SK-N-SH (cell line): ENCODE data around the gene ZNF384. TPM values are rescaled to one million over a fixed set of nuclear protein-coding genes. Genes with fewer than 3 reads are reported as not detected.

Source experiments
- CTCF ChIA-PET: fragments of 300-600, 350-600 bp; formaldehyde crosslinking; extraction: SDS; loops from one replicate; lab custom pipeline; 2021; lab: Yijun Ruan, JAX
- POLR2A ChIA-PET: fragments of 350-600 bp; sonication (Branson Sonifier 250); formaldehyde crosslinking; extraction: SDS; loops from one replicate; lab custom pipeline; 2020; ENCODE audit warnings: antibody characterized with exemption, inconsistent platforms; lab: Yijun Ruan, JAX
- DNase-seq: peaks from one replicate; pipeline ENCODE4 v3.0.0; 2012
- H2AFZ ChIP-seq: fragments of 200-600 bp; sonication (generic); 2 replicates; pipeline ENCODE4 v1.8.1; 2016; ENCODE audit warnings: antibody characterized with exemption, mild to moderate bottlenecking, low read depth
- H3F3A ChIP-seq: fragments of 200-600 bp; sonication (generic); replicated peaks from 2 replicates; pipeline ENCODE3; 2016; ENCODE audit warnings: antibody characterized with exemption, mild to moderate bottlenecking; ENCODE audit not compliant: insufficient read depth
- H3K27ac ChIP-seq, 2 experiments: fragments of 200-500 bp in 1 of 2; fragments of 200-600 bp in 1 of 2; sonication (Bioruptor generic) in 1 of 2; sonication (generic), shearing (Covaris generic) in 1 of 2; 2 replicates each; pipeline versions ENCODE4 v1.5.1 to v1.6.1; 2014 to 2016; ENCODE audit warnings: low read depth in 2 of 2, inconsistent platforms in 1 of 2, low read length in 1 of 2, mild to moderate bottlenecking in 1 of 2, mixed read lengths in 1 of 2
- H3K27me3 ChIP-seq: fragments of 200-600 bp; sonication (generic), shearing (Covaris generic); 2 replicates; pipeline ENCODE4 v1.6.1; 2016; ENCODE audit warnings: mixed run types; ENCODE audit not compliant: insufficient read depth
- H3K36me3 ChIP-seq, 2 experiments: fragments of 200-500 bp in 1 of 2; fragments of 200-600 bp in 1 of 2; sonication (Bioruptor generic) in 1 of 2; sonication (generic) in 1 of 2; replicated peaks in 1 of 2; 2 replicates each; pipeline versions ENCODE3 to v1.5.1; 2014 to 2016; ENCODE audit warnings: low read length in 1 of 2, mild to moderate bottlenecking in 1 of 2; ENCODE audit not compliant: insufficient read depth in 2 of 2, control insufficient read depth in 1 of 2
- H3K4me1 ChIP-seq, 2 experiments: fragments of 200-500 bp in 1 of 2; fragments of 200-600 bp in 1 of 2; sonication (Bioruptor generic) in 1 of 2; sonication (generic), shearing (Covaris generic) in 1 of 2; 2 replicates each; pipeline versions ENCODE4 v1.5.1 to v1.6.1; 2014 to 2016; ENCODE audit warnings: low read depth in 1 of 2, low read length in 1 of 2, mixed run types in 1 of 2; ENCODE audit not compliant: insufficient read depth in 2 of 2, control insufficient read depth in 1 of 2
- H3K4me2 ChIP-seq: fragments of 200-600 bp; sonication (generic), shearing (Covaris generic); 2 replicates; pipeline ENCODE4 v1.6.1; 2017; ENCODE audit warnings: mixed run types
- H3K4me3 ChIP-seq, 2 experiments: fragments of 200-500 bp in 1 of 2; fragments of 200-600 bp in 1 of 2; sonication (Bioruptor generic) in 1 of 2; sonication (generic), shearing (Covaris generic) in 1 of 2; 2 replicates each; pipeline versions ENCODE4 v1.5.1 to v1.8.1; 2014 to 2016; ENCODE audit warnings: low read depth in 2 of 2, inconsistent platforms in 1 of 2, low read length in 1 of 2, mild to moderate bottlenecking in 1 of 2, mixed read lengths in 1 of 2, moderate library complexity in 1 of 2
- H3K79me2 ChIP-seq: fragments of 200-600 bp; sonication (generic); 2 replicates; pipeline ENCODE4 v1.8.1; 2017; ENCODE audit warnings: mild to moderate bottlenecking; ENCODE audit not compliant: insufficient read depth
- H3K9ac ChIP-seq: fragments of 200-600 bp; sonication (generic); 2 replicates; pipeline ENCODE4 v1.6.1; 2017; ENCODE audit warnings: mixed run types
- H3K9me2 ChIP-seq: fragments of 200-600 bp; sonication (generic); 2 replicates; pipeline ENCODE4 v1.6.1; 2017; ENCODE audit warnings: mixed run types
- H3K9me3 ChIP-seq: fragments of 200-600 bp; sonication (generic); 2 replicates; pipeline ENCODE4 v1.6.1; 2017; ENCODE audit warnings: mixed run types, mild to moderate bottlenecking, moderate library complexity
- H4K20me1 ChIP-seq: fragments of 200-600 bp; sonication (generic); 2 replicates; pipeline ENCODE4 v1.6.1; 2017; ENCODE audit warnings: mild to moderate bottlenecking, mixed run types; ENCODE audit not compliant: insufficient read depth
- CHD2 ChIP-seq: fragments of 150-350 bp; IDR thresholded peaks from 2 replicates; pipeline ENCODE4 v1.6.1; 2018; ENCODE audit warnings: low read length; ENCODE audit not compliant: partially characterized antibody
- CTCF ChIP-seq: fragments of 200-600 bp; sonication (generic); IDR thresholded peaks from 2 replicates; pipeline ENCODE4 v1.6.1; 2017; ENCODE audit warnings: antibody characterized with exemption, mild to moderate bottlenecking, moderate library complexity
- EP300 ChIP-seq, 2 experiments: IDR thresholded peaks; 2 replicates each; pipeline versions ENCODE4 v1.4.0 to v1.6.1; 2012; ENCODE audit warnings: borderline replicate concordance in 1 of 2, low read depth in 1 of 2, low read length in 1 of 2
- EZH2phosphoT487 ChIP-seq: fragments of 200-600 bp; sonication (generic); IDR thresholded peaks from 2 replicates; pipeline ENCODE4 v1.6.1; 2017; ENCODE audit warnings: low read depth, mixed run types, mild to moderate bottlenecking, antibody characterized with exemption, moderate library complexity, borderline replicate concordance
- FOSL2 ChIP-seq: IDR thresholded peaks from 2 replicates; pipeline ENCODE4 v1.4.0; 2012; ENCODE audit warnings: low read depth, mild to moderate bottlenecking, moderate library complexity, borderline replicate concordance
- JUND ChIP-seq: IDR thresholded peaks from 2 replicates; pipeline ENCODE4 v1.4.0; 2012
- NRF1 ChIP-seq: IDR thresholded peaks from 2 replicates; pipeline ENCODE4 v1.6.1; 2012; ENCODE audit warnings: low read depth, mild to moderate bottlenecking, low read length
- POLR2AphosphoS5 ChIP-seq: IDR thresholded peaks from 2 replicates; pipeline ENCODE4 v1.6.1; 2012; ENCODE audit warnings: low read depth, low read length
- RAD21 ChIP-seq: IDR thresholded peaks from 2 replicates; pipeline ENCODE4 v1.6.1; 2012; ENCODE audit warnings: mild to moderate bottlenecking, low read length
- RFX5 ChIP-seq: IDR thresholded peaks from 2 replicates; pipeline ENCODE4 v1.6.1; 2012; ENCODE audit warnings: mild to moderate bottlenecking, improper control_type of control experiment, low read length
- RXRA ChIP-seq: IDR thresholded peaks from 2 replicates; pipeline ENCODE4 v1.4.0; 2012; ENCODE audit warnings: low read depth, mild to moderate bottlenecking, borderline replicate concordance
- SIN3A ChIP-seq: IDR thresholded peaks from 2 replicates; pipeline ENCODE4 v1.6.1; 2012; ENCODE audit warnings: low read depth, mild to moderate bottlenecking, low read length, moderate library complexity, borderline replicate concordance
- SMC3 ChIP-seq: IDR thresholded peaks from 2 replicates; pipeline ENCODE4 v1.6.1; 2012; ENCODE audit warnings: low read depth, low read length, improper control_type of control experiment
- TAF1 ChIP-seq: IDR thresholded peaks from 2 replicates; pipeline ENCODE4 v1.6.1; 2012; ENCODE audit warnings: low read depth, mild to moderate bottlenecking, low read length, moderate library complexity, borderline replicate concordance
- USF2 ChIP-seq: fragments of 150-350 bp; IDR thresholded peaks from 2 replicates; pipeline ENCODE4 v1.6.1; 2017; ENCODE audit warnings: antibody characterized with exemption, low read length, low read depth, borderline replicate concordance
- YY1 ChIP-seq: IDR thresholded peaks from 2 replicates; pipeline ENCODE4 v1.4.0; 2012; ENCODE audit warnings: low read depth, mild to moderate bottlenecking
- ZBTB33 ChIP-seq: IDR thresholded peaks from 2 replicates; pipeline ENCODE4 v1.4.0; 2012; ENCODE audit warnings: low read depth, borderline replicate concordance
- WGBS: methylation state at CpG from one replicate; pipeline ENCODE4 v1.1.6; 2017; ENCODE audit warnings: low lambda C conversion rate; 5-methylcytosine and 5-hydroxymethylcytosine counted together
- polyA plus RNA-seq, 3 experiments: library from polyadenylated mRNA; depleted of rRNA; stranded (reverse); fragments of >200 nt; gene quantifications; 2 replicates each; pipeline ENCODE4 v1.2.3, GENCODE V29; 2012

Gene ZNF384
- polyA plus RNA-seq, 1 of the 3 experiments (the other 2 are of a cell fraction) = 64.9 TPM

GRCh38 chr12:6620885-6621274, 68.3 kb downstream of the ZNF384 start:
- H2AFZ ChIP-seq = no peak overlapping the region
- ChIA-PET CTCF (interaction anchor here (1.0 to 4.1 kb wide), 4 partner anchors 14 to 63 kb away, joined by 3 to 32 read pairs (median 5); partner anchors contain the start of gene LPAR5), POLR2A (interaction anchor here (0.6 kb wide), 1 partner anchor 68 kb away, joined by 3 read pairs; no protein-coding TSS in a partner anchor)
- H3F3A ChIP-seq = peaks cover 10% of the 10 kb centered on the region
- H3K79me2 ChIP-seq = no peaks in the 10 kb centered on the region
- H3K9ac ChIP-seq = no peak overlapping the region
- H3K9me3 ChIP-seq = no peaks in the 10 kb centered on the region
- H3K36me3 ChIP-seq = no peaks in the 10 kb centered on the region
- WGBS = 93% methylated on average over 29 of the region's 29 CpGs
- no peak overlapping the region for H3K4me3 ChIP-seq
- no peak overlapping the region for H3K4me2 ChIP-seq
- no peaks in the 10 kb centered on the region for H3K27me3 ChIP-seq
- DNase-seq = no peak
- H4K20me1 ChIP-seq = no peaks in the 10 kb centered on the region
- TF ChIP-seq TAF1 (no peak), CTCF (no peak), USF2 (no peak), EP300 (IDR thresholded peaks at IDR 0.05; ENCODE audit: borderline replicate concordance in 1 of 2, low read depth in 1 of 2, low read length in 1 of 2) (no peak), RAD21 (no peak), RXRA (no peak), ZBTB33 (no peak), SMC3 (no peak), EZH2phosphoT487 (no peak), NRF1 (no peak), POLR2AphosphoS5 (no peak), FOSL2 (no peak), RFX5 (no peak), CHD2 (no peak), JUND (no peak), YY1 (no peak), SIN3A (no peak)
- H3K9me2 ChIP-seq = no peaks in the 10 kb centered on the region
- H3K4me1 ChIP-seq = no peaks in the 10 kb centered on the region; a peak in 1 of 4 replicates
- H3K27ac ChIP-seq = no peak overlapping the region
